ENCODE measurements around the gene CTRL.

Gene CTRL

DNA sequence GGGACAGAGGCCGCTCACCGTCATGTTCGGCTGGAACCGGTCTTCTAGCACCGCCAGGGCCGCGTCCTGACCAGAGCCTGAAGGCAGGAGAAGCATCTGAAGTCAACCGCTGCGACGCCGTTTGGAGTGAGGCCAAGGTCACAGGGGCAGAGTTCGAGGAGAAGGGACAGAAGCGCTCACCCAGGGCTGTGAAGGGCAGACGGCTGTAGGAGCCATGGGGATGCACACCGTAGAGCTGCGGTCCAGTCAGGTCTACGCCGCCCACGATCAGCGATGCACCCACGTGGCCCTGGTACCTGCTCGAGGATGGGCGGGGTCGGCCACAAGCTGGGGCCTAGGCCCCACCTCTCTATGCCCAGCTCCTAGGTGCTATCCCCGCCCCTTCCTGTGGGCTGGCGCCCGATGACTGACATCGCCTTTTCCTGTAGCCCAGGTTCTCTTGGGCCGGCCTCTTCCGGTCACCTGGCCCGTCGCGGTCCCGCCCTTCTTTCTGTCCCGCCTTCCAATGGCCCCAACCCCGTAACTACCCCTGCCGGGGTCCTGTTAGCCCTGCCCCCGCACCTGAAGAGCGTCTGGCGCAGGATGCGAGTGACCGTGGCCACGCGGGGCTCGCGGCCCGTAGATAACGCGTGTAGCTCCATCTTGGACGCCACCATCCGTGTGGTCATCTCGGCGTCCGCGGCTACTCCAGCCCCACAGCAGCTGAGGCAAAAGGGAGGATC, 3.9 kb upstream of the CTRL start (continued):
- TF ChIP-seq, protein P1, sequence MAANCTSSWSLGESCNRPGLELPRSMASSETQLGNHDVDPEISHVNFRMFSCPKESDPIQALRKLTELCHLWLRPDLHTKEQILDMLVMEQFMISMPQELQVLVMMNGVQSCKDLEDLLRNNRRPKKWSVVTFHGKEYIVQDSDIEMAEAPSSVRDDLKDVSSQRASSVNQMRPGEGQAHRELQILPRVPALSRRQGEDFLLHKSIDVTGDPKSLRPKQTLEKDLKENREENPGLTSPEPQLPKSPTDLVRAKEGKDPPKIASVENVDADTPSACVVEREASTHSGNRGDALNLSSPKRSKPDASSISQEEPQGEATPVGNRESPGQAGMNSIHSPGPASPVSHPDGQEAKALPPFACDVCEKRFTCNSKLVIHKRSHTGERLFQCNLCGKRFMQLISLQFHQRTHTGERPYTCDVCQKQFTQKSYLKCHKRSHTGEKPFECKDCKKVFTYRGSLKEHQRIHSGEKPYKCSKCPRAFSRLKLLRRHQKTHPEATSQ (tag by site-specific recombination; IDR thresholded peaks at IDR 0.05), result peak; percentile 68; the same call in 1 of the 2 replicates
- TF ChIP-seq ZNF548 (tag by site-specific recombination; IDR thresholded peaks at IDR 0.05), result no peak
- no peak for TF ChIP-seq ZNF132 (tag by site-specific recombination; IDR thresholded peaks at IDR 0.05; ENCODE audit: borderline replicate concordance)
- TF ChIP-seq KLF10 (tag by site-specific recombination; IDR thresholded peaks at IDR 0.05), result peak; percentile 44; the same call in 1 of the 2 replicates
- TF ChIP-seq, protein P2, sequence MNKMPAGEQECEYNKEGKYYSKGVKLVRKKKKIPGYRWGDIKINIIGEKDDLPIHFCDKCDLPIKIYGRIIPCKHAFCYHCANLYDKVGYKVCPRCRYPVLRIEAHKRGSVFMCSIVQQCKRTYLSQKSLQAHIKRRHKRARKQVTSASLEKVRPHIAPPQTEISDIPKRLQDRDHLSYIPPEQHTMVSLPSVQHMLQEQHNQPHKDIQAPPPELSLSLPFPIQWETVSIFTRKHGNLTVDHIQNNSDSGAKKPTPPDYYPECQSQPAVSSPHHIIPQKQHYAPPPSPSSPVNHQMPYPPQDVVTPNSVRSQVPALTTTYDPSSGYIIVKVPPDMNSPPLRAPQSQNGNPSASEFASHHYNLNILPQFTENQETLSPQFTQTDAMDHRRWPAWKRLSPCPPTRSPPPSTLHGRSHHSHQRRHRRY (tag by site-specific recombination; IDR thresholded peaks at IDR 0.05), result no peak
- TF ChIP-seq, protein P3, sequence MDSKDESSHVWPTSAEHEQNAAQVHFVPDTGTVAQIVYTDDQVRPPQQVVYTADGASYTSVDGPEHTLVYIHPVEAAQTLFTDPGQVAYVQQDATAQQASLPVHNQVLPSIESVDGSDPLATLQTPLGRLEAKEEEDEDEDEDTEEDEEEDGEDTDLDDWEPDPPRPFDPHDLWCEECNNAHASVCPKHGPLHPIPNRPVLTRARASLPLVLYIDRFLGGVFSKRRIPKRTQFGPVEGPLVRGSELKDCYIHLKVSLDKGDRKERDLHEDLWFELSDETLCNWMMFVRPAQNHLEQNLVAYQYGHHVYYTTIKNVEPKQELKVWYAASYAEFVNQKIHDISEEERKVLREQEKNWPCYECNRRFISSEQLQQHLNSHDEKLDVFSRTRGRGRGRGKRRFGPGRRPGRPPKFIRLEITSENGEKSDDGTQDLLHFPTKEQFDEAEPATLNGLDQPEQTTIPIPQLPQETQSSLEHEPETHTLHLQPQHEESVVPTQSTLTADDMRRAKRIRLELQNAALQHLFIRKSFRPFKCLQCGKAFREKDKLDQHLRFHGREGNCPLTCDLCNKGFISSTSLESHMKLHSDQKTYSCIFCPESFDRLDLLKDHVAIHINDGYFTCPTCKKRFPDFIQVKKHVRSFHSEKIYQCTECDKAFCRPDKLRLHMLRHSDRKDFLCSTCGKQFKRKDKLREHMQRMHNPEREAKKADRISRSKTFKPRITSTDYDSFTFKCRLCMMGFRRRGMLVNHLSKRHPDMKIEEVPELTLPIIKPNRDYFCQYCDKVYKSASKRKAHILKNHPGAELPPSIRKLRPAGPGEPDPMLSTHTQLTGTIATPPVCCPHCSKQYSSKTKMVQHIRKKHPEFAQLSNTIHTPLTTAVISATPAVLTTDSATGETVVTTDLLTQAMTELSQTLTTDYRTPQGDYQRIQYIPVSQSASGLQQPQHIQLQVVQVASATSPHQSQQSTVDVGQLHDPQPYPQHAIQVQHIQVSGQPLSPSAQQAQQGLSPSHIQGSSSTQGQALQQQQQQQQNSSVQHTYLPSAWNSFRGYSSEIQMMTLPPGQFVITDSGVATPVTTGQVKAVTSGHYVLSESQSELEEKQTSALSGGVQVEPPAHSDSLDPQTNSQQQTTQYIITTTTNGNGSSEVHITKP (tag by site-specific recombination; IDR thresholded peaks at IDR 0.05), result peak; percentile 76
- no peak for TF ChIP-seq ZNF324 (tag by site-specific recombination; IDR thresholded peaks at IDR 0.05)
- no peak for TF ChIP-seq PRDM1 (tag by site-specific recombination; IDR thresholded peaks at IDR 0.05)
- TF ChIP-seq, protein P4, sequence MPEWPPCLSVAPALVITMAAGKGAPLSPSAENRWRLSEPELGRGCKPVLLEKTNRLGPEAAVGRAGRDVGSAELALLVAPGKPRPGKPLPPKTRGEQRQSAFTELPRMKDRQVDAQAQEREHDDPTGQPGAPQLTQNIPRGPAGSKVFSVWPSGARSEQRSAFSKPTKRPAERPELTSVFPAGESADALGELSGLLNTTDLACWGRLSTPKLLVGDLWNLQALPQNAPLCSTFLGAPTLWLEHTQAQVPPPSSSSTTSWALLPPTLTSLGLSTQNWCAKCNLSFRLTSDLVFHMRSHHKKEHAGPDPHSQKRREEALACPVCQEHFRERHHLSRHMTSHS (tag by site-specific recombination; IDR thresholded peaks at IDR 0.05), result no peak
- no peak for TF ChIP-seq GLI2 (tag by site-specific recombination; IDR thresholded peaks at IDR 0.05; ENCODE audit: borderline replicate concordance, low read depth)
- no peak for TF ChIP-seq HOXD13 (CRISPR knock-in tag; IDR thresholded peaks at IDR 0.05; ENCODE audit: borderline replicate concordance)
- TF ChIP-seq ZNF311 (tag by site-specific recombination; IDR thresholded peaks at IDR 0.05; ENCODE audit: borderline replicate concordance), result no peak
- no peak for TF ChIP-seq ZNF555 (tag by site-specific recombination; conservative IDR thresholded peaks at IDR 0.05)
- TF ChIP-seq ZFP41 (tag by site-specific recombination; IDR thresholded peaks at IDR 0.05; ENCODE audit: borderline replicate concordance), result no peak
- TF ChIP-seq ZNF544 (tag by site-specific recombination; IDR thresholded peaks at IDR 0.05), result no peak
- TF ChIP-seq ZBTB21 (tag by site-specific recombination; IDR thresholded peaks at IDR 0.05), result no peak
- no peak for TF ChIP-seq ZNF274 (IDR thresholded peaks at IDR 0.05; ENCODE audit: low read length)
- no peak for TF ChIP-seq ZNF274 (tag by site-specific recombination; IDR thresholded peaks at IDR 0.05; ENCODE audit: borderline replicate concordance)
- TF ChIP-seq, protein P5, sequence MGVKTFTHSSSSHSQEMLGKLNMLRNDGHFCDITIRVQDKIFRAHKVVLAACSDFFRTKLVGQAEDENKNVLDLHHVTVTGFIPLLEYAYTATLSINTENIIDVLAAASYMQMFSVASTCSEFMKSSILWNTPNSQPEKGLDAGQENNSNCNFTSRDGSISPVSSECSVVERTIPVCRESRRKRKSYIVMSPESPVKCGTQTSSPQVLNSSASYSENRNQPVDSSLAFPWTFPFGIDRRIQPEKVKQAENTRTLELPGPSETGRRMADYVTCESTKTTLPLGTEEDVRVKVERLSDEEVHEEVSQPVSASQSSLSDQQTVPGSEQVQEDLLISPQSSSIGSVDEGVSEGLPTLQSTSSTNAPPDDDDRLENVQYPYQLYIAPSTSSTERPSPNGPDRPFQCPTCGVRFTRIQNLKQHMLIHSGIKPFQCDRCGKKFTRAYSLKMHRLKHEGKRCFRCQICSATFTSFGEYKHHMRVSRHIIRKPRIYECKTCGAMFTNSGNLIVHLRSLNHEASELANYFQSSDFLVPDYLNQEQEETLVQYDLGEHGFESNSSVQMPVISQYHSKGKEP (tag by site-specific recombination; IDR thresholded peaks at IDR 0.05), result no peak
- peak; percentile 54; the same call in 1 of the 2 replicates for TF ChIP-seq ZFP37 (tag by site-specific recombination; IDR thresholded peaks at IDR 0.05)
- TF ChIP-seq ZNF776 (tag by site-specific recombination; IDR thresholded peaks at IDR 0.05; ENCODE audit: borderline replicate concordance), result no peak
- no peak for TF ChIP-seq ZNF211 (tag by site-specific recombination; IDR thresholded peaks at IDR 0.05; ENCODE audit: low read depth)
- TF ChIP-seq ZFHX2 (tag by site-specific recombination; conservative IDR thresholded peaks at IDR 0.05), result peak; percentile 82
- no peak for TF ChIP-seq GLI4 (tag by site-specific recombination; IDR thresholded peaks at IDR 0.05)
- peak; percentile 83; the same call in 1 of the 2 replicates for TF ChIP-seq ZBTB7A (tag by site-specific recombination; IDR thresholded peaks at IDR 0.05; ENCODE audit: low read depth)
- no peak for TF ChIP-seq ZNF138 (tag by site-specific recombination; IDR thresholded peaks at IDR 0.05; ENCODE audit: borderline replicate concordance)
- no peak for TF ChIP-seq ZNF560 (tag by site-specific recombination; IDR thresholded peaks at IDR 0.05; ENCODE audit: borderline replicate concordance)
- no peak for TF ChIP-seq ZNF624 (tag by site-specific recombination; IDR thresholded peaks at IDR 0.05)
- no peak for TF ChIP-seq ZNF701 (tag by site-specific recombination; IDR thresholded peaks at IDR 0.05)
- TF ChIP-seq ZNF514 (tag by site-specific recombination; IDR thresholded peaks at IDR 0.05), result no peak
- TF ChIP-seq KLF9 (tag by site-specific recombination; IDR thresholded peaks at IDR 0.05; ENCODE audit: low read depth), result peak; percentile 97
- TF ChIP-seq ZNF549 (tag by site-specific recombination; IDR thresholded peaks at IDR 0.05), result no peak
- 0 out of 2 replicates have a peak, but pooled peaks have one; percentile 1 for TF ChIP-seq ZNF24 (tag by site-specific recombination; IDR thresholded peaks at IDR 0.05)

Data from HEK293 (cell line).